ENCODE data around the gene BACH1. TPM values are rescaled to one million over a fixed set of nuclear protein-coding genes. Genes with fewer than 3 reads are reported as not detected.

BACH1 gene
- total RNA-seq, 1 donor from 2014 or later = 93.8 TPM

GRCh38 chr21:29359718-29360117 is 61.0 kb downstream of the BACH1 start:
- H3K4me3 Mint-ChIP-seq (ENCODE audit: unreplicated experiment) = no peak overlapping the region

GRCh38 chr21:29360799-29361765 is 62.4 kb downstream of the BACH1 start:
- Mint-ChIP-seq H3K4me3 (ENCODE audit: unreplicated experiment) (no peak overlapping the region), H3K36me3 (ENCODE audit: unreplicated experiment) (peaks cover 27% of the 10 kb centered on the region), H3K9me3 (ENCODE audit: unreplicated experiment) (no peaks in the 10 kb centered on the region), H3K27me3 (ENCODE audit: unreplicated experiment) (no peaks in the 10 kb centered on the region), H3K27ac (ENCODE audit: unreplicated experiment) (no peak overlapping the region), H3K4me1 (ENCODE audit: unreplicated experiment) (peaks cover 3% of the 10 kb centered on the region)
- peak; percentile 25 for TF ChIP-seq CTCF (IDR thresholded peaks at IDR 0.05)
- no peak for DNase-seq (ENCODE audit: extremely low spot score, unreplicated experiment)

More at GRCh38 chr21:29359718-29360117, 61.0 kb downstream of the BACH1 start:
- H3K4me1 Mint-ChIP-seq (ENCODE audit: unreplicated experiment) = peaks cover 3% of the 10 kb centered on the region
- H3K27ac Mint-ChIP-seq (ENCODE audit: unreplicated experiment) = no peak overlapping the region
- no peak for TF ChIP-seq CTCF (IDR thresholded peaks at IDR 0.05)
- H3K27me3 Mint-ChIP-seq (ENCODE audit: unreplicated experiment) = no peaks in the 10 kb centered on the region
- DNase-seq (ENCODE audit: extremely low spot score, unreplicated experiment) = no peak
- H3K9me3 Mint-ChIP-seq (ENCODE audit: unreplicated experiment) = peaks cover under 1% of the 10 kb centered on the region
- H3K36me3 Mint-ChIP-seq (ENCODE audit: unreplicated experiment) = peaks cover 26% of the 10 kb centered on the region

- H3K27me3 Mint-ChIP-seq (ENCODE audit: unreplicated experiment) = no peaks in the 10 kb centered on the region
- no peak for TF ChIP-seq CTCF (IDR thresholded peaks at IDR 0.05)
- no peak overlapping the region for H3K27ac Mint-ChIP-seq (ENCODE audit: unreplicated experiment)
- no peak overlapping the region for H3K4me3 Mint-ChIP-seq (ENCODE audit: unreplicated experiment)
- H3K4me1 Mint-ChIP-seq (ENCODE audit: unreplicated experiment) = peaks cover 3% of the 10 kb centered on the region
- no peaks in the 10 kb centered on the region for H3K9me3 Mint-ChIP-seq (ENCODE audit: unreplicated experiment)
- DNase-seq (ENCODE audit: extremely low spot score, unreplicated experiment) = no peak
- peaks cover 29% of the 10 kb centered on the region for H3K36me3 Mint-ChIP-seq (ENCODE audit: unreplicated experiment)
These were observed 64.0 kb downstream of the BACH1 start for GRCh38 chr21:29362758-29363157.

- Mint-ChIP-seq H3K4me3 (ENCODE audit: unreplicated experiment) (no peak overlapping the region), H3K9me3 (ENCODE audit: unreplicated experiment) (no peaks in the 10 kb centered on the region), H3K27me3 (ENCODE audit: unreplicated experiment) (no peaks in the 10 kb centered on the region), H3K27ac (ENCODE audit: unreplicated experiment) (no peak overlapping the region), H3K4me1 (ENCODE audit: unreplicated experiment) (peaks cover 2% of the 10 kb centered on the region), H3K36me3 (ENCODE audit: unreplicated experiment) (peaks cover 36% of the 10 kb centered on the region)
- TF ChIP-seq CTCF (IDR thresholded peaks at IDR 0.05) = no peak
- no peak for DNase-seq (ENCODE audit: extremely low spot score, unreplicated experiment)
These were observed 67.0 kb downstream of the BACH1 start for GRCh38 chr21:29365661-29366265.

- H3K4me3 Mint-ChIP-seq (ENCODE audit: unreplicated experiment) = no peak overlapping the region
- TF ChIP-seq CTCF (IDR thresholded peaks at IDR 0.05) = no peak
- DNase-seq (ENCODE audit: extremely low spot score, unreplicated experiment) = no peak
- no peaks in the 10 kb centered on the region for H3K4me1 Mint-ChIP-seq (ENCODE audit: unreplicated experiment)
- H3K27me3 Mint-ChIP-seq (ENCODE audit: unreplicated experiment) = no peaks in the 10 kb centered on the region
- H3K9me3 Mint-ChIP-seq (ENCODE audit: unreplicated experiment) = no peaks in the 10 kb centered on the region
- H3K27ac Mint-ChIP-seq (ENCODE audit: unreplicated experiment) = no peak overlapping the region
- H3K36me3 Mint-ChIP-seq (ENCODE audit: unreplicated experiment) = peaks cover 34% of the 10 kb centered on the region
These were observed 67.8 kb downstream of the BACH1 start for GRCh38 chr21:29366532-29366931.

All from osteocyte (in vitro differentiated cells).